ENCODE data around the gene JPH4. TPM values are rescaled to one million over a fixed set of nuclear protein-coding genes. Genes with fewer than 3 reads are reported as not detected.

JPH4 gene
- total RNA-seq, 1 experiment from 2014 or later, result 50.1 TPM

DNA sequence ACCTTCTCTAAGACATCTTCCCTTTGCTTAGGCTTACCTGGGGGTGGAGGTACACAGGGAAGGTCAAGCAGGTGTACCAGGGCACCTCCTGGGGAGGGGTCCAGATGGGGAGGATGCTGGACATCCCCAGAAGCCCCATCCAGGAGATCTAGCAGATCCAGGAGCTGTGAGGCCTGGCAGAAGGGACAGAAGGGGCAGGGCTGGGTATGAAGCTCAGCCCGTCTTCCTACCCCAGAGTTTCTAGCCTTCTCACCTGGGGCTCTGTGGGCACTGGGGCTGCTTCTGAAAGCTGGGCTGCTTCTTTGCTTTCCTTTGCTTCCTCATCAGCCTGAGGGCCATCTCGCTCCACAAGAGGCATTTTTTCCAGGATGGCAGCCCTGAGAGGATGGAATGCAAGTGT is 17.3 kb downstream of the JPH4 start (continued):
- TF ChIP-seq, protein P1, sequence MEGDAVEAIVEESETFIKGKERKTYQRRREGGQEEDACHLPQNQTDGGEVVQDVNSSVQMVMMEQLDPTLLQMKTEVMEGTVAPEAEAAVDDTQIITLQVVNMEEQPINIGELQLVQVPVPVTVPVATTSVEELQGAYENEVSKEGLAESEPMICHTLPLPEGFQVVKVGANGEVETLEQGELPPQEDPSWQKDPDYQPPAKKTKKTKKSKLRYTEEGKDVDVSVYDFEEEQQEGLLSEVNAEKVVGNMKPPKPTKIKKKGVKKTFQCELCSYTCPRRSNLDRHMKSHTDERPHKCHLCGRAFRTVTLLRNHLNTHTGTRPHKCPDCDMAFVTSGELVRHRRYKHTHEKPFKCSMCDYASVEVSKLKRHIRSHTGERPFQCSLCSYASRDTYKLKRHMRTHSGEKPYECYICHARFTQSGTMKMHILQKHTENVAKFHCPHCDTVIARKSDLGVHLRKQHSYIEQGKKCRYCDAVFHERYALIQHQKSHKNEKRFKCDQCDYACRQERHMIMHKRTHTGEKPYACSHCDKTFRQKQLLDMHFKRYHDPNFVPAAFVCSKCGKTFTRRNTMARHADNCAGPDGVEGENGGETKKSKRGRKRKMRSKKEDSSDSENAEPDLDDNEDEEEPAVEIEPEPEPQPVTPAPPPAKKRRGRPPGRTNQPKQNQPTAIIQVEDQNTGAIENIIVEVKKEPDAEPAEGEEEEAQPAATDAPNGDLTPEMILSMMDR (IDR thresholded peaks at IDR 0.05), result no peak
- TF ChIP-seq, protein P2, sequence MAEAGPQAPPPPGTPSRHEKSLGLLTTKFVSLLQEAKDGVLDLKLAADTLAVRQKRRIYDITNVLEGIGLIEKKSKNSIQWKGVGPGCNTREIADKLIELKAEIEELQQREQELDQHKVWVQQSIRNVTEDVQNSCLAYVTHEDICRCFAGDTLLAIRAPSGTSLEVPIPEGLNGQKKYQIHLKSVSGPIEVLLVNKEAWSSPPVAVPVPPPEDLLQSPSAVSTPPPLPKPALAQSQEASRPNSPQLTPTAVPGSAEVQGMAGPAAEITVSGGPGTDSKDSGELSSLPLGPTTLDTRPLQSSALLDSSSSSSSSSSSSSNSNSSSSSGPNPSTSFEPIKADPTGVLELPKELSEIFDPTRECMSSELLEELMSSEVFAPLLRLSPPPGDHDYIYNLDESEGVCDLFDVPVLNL (CRISPR knock-in tag; IDR thresholded peaks at IDR 0.05; ENCODE audit: borderline replicate concordance, low read depth), result no peak
- TF ChIP-seq, protein P3, sequence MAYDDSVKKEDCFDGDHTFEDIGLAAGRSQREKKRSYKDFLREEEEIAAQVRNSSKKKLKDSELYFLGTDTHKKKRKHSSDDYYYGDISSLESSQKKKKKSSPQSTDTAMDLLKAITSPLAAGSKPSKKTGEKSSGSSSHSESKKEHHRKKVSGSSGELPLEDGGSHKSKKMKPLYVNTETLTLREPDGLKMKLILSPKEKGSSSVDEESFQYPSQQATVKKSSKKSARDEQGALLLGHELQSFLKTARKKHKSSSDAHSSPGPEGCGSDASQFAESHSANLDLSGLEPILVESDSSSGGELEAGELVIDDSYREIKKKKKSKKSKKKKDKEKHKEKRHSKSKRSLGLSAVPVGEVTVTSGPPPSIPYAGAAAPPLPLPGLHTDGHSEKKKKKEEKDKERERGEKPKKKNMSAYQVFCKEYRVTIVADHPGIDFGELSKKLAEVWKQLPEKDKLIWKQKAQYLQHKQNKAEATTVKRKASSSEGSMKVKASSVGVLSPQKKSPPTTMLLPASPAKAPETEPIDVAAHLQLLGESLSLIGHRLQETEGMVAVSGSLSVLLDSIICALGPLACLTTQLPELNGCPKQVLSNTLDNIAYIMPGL (CRISPR knock-in tag; IDR thresholded peaks at IDR 0.05), result no peak

DNA sequence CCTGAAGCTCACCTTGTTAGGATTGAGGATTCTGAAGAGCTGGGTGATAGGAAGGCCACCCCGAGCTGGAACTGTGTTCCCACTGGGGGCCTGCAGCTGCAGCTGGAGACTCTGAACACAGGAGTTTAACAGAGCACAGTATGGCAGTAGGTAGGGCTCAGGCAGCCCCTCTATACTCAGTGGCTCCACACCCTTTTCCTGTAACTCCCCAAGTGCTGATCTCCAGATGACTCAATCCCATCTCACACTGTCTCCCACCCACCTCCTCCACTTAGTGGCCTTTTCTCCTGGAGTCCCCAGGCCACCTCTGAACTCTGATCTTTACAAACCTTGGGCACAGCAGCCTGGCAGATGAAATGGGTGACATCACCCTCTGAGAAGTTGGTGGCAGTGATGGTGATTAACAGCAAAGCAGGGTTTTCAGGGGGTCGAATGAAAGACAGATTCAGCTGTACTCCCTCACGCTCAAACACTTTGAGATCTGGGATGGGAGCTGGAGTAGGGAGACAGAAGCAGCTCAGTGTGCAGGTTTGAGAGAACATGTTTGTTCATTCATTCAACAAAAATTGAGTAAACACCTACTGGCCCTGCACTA is 18.6 kb downstream of the JPH4 start:
- peak overlapping the region; percentile 73 for H3K27ac Mint-ChIP-seq
- ChIA-PET CTCF (interaction anchor here (0.6 to 8.7 kb wide), 31 partner anchors 9 to 351 kb away, joined by 3 to 377 read pairs (median 6); partner anchors contain the start of genes CMTM5, JPH4, MYH7 and SLC22A17), POLR2A (interaction anchor here (0.6 to 9.0 kb wide), 6 partner anchors 11 to 208 kb away, joined by 3 to 102 read pairs (median 6); partner anchors contain the start of gene SLC22A17)
- H3K4me1 Mint-ChIP-seq, result peaks cover 44% of the 10 kb centered on the region
- no peak for DNase-seq (ENCODE audit: low spot score)
- H3K9me3 Mint-ChIP-seq, result no peaks in the 10 kb centered on the region
- TF ChIP-seq GABPB1 (CRISPR knock-in tag; IDR thresholded peaks at IDR 0.05), result 0 out of 2 replicates have a peak, but pooled peaks have one; percentile 5
- no peak for TF ChIP-seq GRHL2 (CRISPR knock-in tag; IDR thresholded peaks at IDR 0.05; ENCODE audit: insufficient replicate concordance, severe bottlenecking)
- H3K4me3 Mint-ChIP-seq, result no peak overlapping the region
- ATAC-seq, result no peak
- H3K27me3 Mint-ChIP-seq (ENCODE audit: low read depth), result no peaks in the 10 kb centered on the region; the same call in 1 of the 2 replicates
- H3K36me3 Mint-ChIP-seq, result peaks cover 35% of the 10 kb centered on the region

DNA sequence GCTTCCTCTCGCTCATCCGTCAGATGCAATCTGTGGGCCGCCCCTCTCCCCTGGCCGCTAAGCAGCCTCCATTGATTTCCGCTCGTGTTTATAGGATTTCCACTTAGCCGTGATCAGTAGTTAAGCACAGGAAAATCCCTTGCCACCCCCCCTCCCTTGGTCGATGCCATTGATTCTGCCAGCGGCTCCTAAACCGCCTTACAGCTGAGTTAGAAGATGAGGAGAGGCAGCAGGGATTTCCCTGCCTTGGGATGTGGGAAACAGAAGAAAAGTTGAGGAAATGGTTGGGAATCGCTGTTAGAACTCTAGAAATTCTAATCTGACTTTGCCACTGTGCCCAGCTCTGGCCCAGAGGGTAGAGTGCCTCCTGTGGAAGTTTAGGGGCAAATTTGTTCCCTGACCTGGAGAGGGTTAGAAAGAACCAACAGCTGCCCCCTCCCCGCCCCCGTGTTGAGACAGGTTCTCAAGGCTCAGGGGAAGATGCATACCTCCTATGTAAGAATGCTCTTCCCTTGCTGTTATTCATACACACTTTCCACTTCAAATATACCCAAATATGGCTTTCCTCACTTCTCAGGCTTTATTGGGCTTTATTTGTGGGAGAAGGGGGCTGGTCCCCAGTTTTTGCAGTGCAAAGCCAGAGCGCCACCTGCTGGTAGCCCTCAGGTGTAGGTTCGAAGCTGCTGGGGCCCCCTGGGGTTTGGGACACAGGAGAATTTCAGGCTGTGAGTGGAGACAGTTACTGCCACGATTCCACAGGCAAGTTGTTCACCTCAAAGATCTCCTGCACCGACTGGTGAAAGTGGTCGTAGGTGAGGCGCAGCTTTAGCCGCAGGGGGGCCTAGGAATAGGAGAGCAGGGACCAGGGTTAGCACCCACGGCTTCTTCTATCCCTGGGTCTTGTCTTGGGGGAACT is 19.3 kb downstream of the JPH4 start:
- Mint-ChIP-seq H3K27me3 (ENCODE audit: low read depth) (no peaks in the 10 kb centered on the region; the same call in 1 of the 2 replicates), H3K9me3 (no peaks in the 10 kb centered on the region), H3K4me3 (no peak overlapping the region), H3K27ac (peak overlapping the region; percentile 79), H3K36me3 (peaks cover 29% of the 10 kb centered on the region), H3K4me1 (peaks cover 48% of the 10 kb centered on the region)
- peak; percentile 86 for DNase-seq (ENCODE audit: low spot score)
- ATAC-seq, result peak; percentile 6
- ChIA-PET CTCF (interaction anchor here (0.6 to 8.7 kb wide), 34 partner anchors 9 to 352 kb away, joined by 3 to 377 read pairs (median 5); partner anchors contain the start of genes CMTM5, JPH4, MYH7 and PABPN1), POLR2A (interaction anchor here (1.2 to 9.0 kb wide), 7 partner anchors 8 to 207 kb away, joined by 3 to 102 read pairs (median 6); partner anchors contain the start of genes AP1G2 and SLC22A17)
- TF ChIP-seq, protein P4, sequence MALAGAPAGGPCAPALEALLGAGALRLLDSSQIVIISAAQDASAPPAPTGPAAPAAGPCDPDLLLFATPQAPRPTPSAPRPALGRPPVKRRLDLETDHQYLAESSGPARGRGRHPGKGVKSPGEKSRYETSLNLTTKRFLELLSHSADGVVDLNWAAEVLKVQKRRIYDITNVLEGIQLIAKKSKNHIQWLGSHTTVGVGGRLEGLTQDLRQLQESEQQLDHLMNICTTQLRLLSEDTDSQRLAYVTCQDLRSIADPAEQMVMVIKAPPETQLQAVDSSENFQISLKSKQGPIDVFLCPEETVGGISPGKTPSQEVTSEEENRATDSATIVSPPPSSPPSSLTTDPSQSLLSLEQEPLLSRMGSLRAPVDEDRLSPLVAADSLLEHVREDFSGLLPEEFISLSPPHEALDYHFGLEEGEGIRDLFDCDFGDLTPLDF (CRISPR knock-in tag; IDR thresholded peaks at IDR 0.05), result no peak
- TF ChIP-seq, protein P5, sequence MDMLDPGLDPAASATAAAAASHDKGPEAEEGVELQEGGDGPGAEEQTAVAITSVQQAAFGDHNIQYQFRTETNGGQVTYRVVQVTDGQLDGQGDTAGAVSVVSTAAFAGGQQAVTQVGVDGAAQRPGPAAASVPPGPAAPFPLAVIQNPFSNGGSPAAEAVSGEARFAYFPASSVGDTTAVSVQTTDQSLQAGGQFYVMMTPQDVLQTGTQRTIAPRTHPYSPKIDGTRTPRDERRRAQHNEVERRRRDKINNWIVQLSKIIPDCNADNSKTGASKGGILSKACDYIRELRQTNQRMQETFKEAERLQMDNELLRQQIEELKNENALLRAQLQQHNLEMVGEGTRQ (CRISPR knock-in tag; IDR thresholded peaks at IDR 0.05), result no peak
- TF ChIP-seq, protein P6, sequence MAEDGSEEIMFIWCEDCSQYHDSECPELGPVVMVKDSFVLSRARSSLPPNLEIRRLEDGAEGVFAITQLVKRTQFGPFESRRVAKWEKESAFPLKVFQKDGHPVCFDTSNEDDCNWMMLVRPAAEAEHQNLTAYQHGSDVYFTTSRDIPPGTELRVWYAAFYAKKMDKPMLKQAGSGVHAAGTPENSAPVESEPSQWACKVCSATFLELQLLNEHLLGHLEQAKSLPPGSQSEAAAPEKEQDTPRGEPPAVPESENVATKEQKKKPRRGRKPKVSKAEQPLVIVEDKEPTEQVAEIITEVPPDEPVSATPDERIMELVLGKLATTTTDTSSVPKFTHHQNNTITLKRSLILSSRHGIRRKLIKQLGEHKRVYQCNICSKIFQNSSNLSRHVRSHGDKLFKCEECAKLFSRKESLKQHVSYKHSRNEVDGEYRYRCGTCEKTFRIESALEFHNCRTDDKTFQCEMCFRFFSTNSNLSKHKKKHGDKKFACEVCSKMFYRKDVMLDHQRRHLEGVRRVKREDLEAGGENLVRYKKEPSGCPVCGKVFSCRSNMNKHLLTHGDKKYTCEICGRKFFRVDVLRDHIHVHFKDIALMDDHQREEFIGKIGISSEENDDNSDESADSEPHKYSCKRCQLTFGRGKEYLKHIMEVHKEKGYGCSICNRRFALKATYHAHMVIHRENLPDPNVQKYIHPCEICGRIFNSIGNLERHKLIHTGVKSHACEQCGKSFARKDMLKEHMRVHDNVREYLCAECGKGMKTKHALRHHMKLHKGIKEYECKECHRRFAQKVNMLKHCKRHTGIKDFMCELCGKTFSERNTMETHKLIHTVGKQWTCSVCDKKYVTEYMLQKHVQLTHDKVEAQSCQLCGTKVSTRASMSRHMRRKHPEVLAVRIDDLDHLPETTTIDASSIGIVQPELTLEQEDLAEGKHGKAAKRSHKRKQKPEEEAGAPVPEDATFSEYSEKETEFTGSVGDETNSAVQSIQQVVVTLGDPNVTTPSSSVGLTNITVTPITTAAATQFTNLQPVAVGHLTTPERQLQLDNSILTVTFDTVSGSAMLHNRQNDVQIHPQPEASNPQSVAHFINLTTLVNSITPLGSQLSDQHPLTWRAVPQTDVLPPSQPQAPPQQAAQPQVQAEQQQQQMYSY (CRISPR knock-in tag; IDR thresholded peaks at IDR 0.05), result no peak
- TF ChIP-seq NFATC4 (CRISPR knock-in tag; IDR thresholded peaks at IDR 0.05) (no peak), ZNF263 (CRISPR knock-in tag; IDR thresholded peaks at IDR 0.05; ENCODE audit: low read depth) (no peak), NFE2L1 (CRISPR knock-in tag; IDR thresholded peaks at IDR 0.05) (0 out of 2 replicates have a peak, but pooled peaks have one; percentile 16), CREB1 (CRISPR knock-in tag; IDR thresholded peaks at IDR 0.05) (no peak), ZNF317 (CRISPR knock-in tag; IDR thresholded peaks at IDR 0.05; ENCODE audit: borderline replicate concordance, low read depth) (no peak), EMX1 (CRISPR knock-in tag; IDR thresholded peaks at IDR 0.05) (no peak), GABPB1 (CRISPR knock-in tag; IDR thresholded peaks at IDR 0.05) (0 out of 2 replicates have a peak, but pooled peaks have one; percentile 8), MXD4 (CRISPR knock-in tag; IDR thresholded peaks at IDR 0.05; ENCODE audit: borderline replicate concordance) (no peak)

Data from WTC11 (cell line).